Measurements from ENCODE around the gene RNF215. TPM values are rescaled to one million over a fixed set of nuclear protein-coding genes. Genes with fewer than 3 reads are reported as not detected.

The RNF215 gene
- total RNA-seq, result 14.1 and 15.5 TPM in 2 replicates

- Histone ChIP-seq H3K27me3 (ENCODE audit: control insufficient read depth, insufficient read depth, low read length) (no peaks in the 10 kb centered on the region), H3K36me3 (ENCODE audit: control insufficient read depth, insufficient read depth, low read length) (peaks cover 1% of the 10 kb centered on the region), H3K4me3 (ENCODE audit: low read depth, low read length) (peak within 1 kb of the TSS; percentile 51)
- FAIRE-seq (no peak), DNase-seq (ENCODE audit: low read depth) (peak; percentile 27)
- TF ChIP-seq CTCF (IDR thresholded peaks at IDR 0.05; ENCODE audit: insufficient read depth, low read length, severe bottlenecking), result peak; percentile 87
Observed at GRCh38 chr22:30386960-30387827, at the start of gene RNF215. TSS of gene RNF215 (minus strand) at chr22:30387411. CDS start at chr22:30387313, 98 bp downstream.

- TF ChIP-seq CTCF (IDR thresholded peaks at IDR 0.05; ENCODE audit: insufficient read depth, low read length, severe bottlenecking), result no peak
- Histone ChIP-seq H3K36me3 (ENCODE audit: control insufficient read depth, insufficient read depth, low read length) (no peaks in the 10 kb centered on the region), H3K4me3 (ENCODE audit: low read depth, low read length) (no peak overlapping the region), H3K27me3 (ENCODE audit: control insufficient read depth, insufficient read depth, low read length) (no peaks in the 10 kb centered on the region)
- FAIRE-seq (no peak), DNase-seq (ENCODE audit: low read depth) (no peak)
Observed at GRCh38 chr22:30436196-30436595, 49.0 kb upstream of the RNF215 start.

- Histone ChIP-seq H3K36me3 (ENCODE audit: control insufficient read depth, insufficient read depth, low read length) (no peaks in the 10 kb centered on the region), H3K27me3 (ENCODE audit: control insufficient read depth, insufficient read depth, low read length) (no peaks in the 10 kb centered on the region), H3K4me3 (ENCODE audit: low read depth, low read length) (no peak overlapping the region)
- DNase-seq (ENCODE audit: low read depth) (no peak), FAIRE-seq (peak; percentile 62)
- TF ChIP-seq CTCF (IDR thresholded peaks at IDR 0.05; ENCODE audit: insufficient read depth, low read length, severe bottlenecking), result no peak
Observed at GRCh38 chr22:30435674-30436126, 48.5 kb upstream of the RNF215 start.

GRCh38 chr22:30434843-30435242 lies 47.6 kb upstream of the RNF215 start:
- no peaks in the 10 kb centered on the region for H3K27me3 ChIP-seq (ENCODE audit: control insufficient read depth, insufficient read depth, low read length)
- FAIRE-seq, result no peak
- TF ChIP-seq CTCF (IDR thresholded peaks at IDR 0.05; ENCODE audit: insufficient read depth, low read length, severe bottlenecking), result no peak

GRCh38 chr22:30433773-30434172 lies 46.6 kb upstream of the RNF215 start:
- FAIRE-seq, result peak; percentile 66
- no peak for TF ChIP-seq CTCF (IDR thresholded peaks at IDR 0.05; ENCODE audit: insufficient read depth, low read length, severe bottlenecking)

More at GRCh38 chr22:30434843-30435242, 47.6 kb upstream of the RNF215 start:
- DNase-seq (ENCODE audit: low read depth), result no peak
- Histone ChIP-seq H3K36me3 (ENCODE audit: control insufficient read depth, insufficient read depth, low read length) (no peaks in the 10 kb centered on the region), H3K4me3 (ENCODE audit: low read depth, low read length) (no peak overlapping the region)

More at GRCh38 chr22:30433773-30434172, 46.6 kb upstream of the RNF215 start:
- Histone ChIP-seq H3K4me3 (ENCODE audit: low read depth, low read length) (no peak overlapping the region), H3K36me3 (ENCODE audit: control insufficient read depth, insufficient read depth, low read length) (no peaks in the 10 kb centered on the region), H3K27me3 (ENCODE audit: control insufficient read depth, insufficient read depth, low read length) (no peaks in the 10 kb centered on the region)
- peak; percentile 52 for DNase-seq (ENCODE audit: low read depth)
